ENCODE measurements around the gene TSG101. TPM values are rescaled to one million over a fixed set of nuclear protein-coding genes. Genes with fewer than 3 reads are reported as not detected.
A peak's percentile ranks its signal among the peaks of the same experiment; 100 is the strongest.

Gene TSG101
- total RNA-seq, 2 experiments from 2014 or later, result 23.5 to 30.1 TPM

DNA sequence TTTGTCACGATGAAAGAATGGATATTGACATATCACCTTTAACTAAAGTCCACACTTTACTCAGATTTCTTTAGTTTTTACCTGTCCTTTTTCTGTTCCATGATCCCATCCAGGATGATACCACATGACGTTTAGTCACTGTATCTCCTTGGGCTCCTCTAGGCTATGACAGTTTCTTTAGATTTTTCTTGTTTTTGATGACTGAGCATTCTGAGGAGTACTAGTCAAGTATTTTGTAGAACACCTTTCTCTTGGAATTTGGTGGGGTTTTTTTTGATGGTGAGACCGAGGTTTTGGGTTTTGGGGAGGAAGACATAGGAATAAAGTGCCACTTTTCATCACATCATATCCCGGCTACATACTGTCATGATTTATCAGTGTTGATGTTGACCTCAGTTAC, 67.1 kb downstream of the TSG101 start:
- peaks cover 0 to 4% of the 10 kb centered on the region in 2 experiments for H3K27me3 ChIP-seq (ENCODE audit: control insufficient read depth in 1 of 2, insufficient read depth in 2 of 2, low read length in 2 of 2)
- no peaks in the 10 kb centered on the region for H3K4me1 ChIP-seq (ENCODE audit: insufficient read depth, low read length)
- Mint-ChIP-seq H3K4me1 (ENCODE audit: low read depth) (no peaks in the 10 kb centered on the region), H3K9me3 (no peaks in the 10 kb centered on the region), H3K4me3 (no peak overlapping the region), H3K27me3 (peaks cover 6% of the 10 kb centered on the region), H3K27ac (no peak overlapping the region), H3K36me3 (ENCODE audit: low read depth) (no peaks in the 10 kb centered on the region)
- H3K36me3 ChIP-seq (ENCODE audit: insufficient read depth, low read length), result no peaks in the 10 kb centered on the region
- intact Hi-C loops (cut with DNase I, micrococcal nuclease), result no loop called here
- peaks cover 0 to 7% of the 10 kb centered on the region in 2 experiments for H3K9me3 ChIP-seq (ENCODE audit: control insufficient read depth in 1 of 2, insufficient read depth in 1 of 2, low read length in 2 of 2)
- no peak overlapping the region for H3K4me3 ChIP-seq (ENCODE audit: low read length)
- ATAC-seq (ENCODE audit: poor library complexity) (no peak), DNase-seq (no peak)
- CTCF ChIA-PET, result no interaction called here
- POLR2A ChIA-PET, result no interaction called here
- H3K27ac ChIP-seq (ENCODE audit: low read depth in 1 of 2, low read length in 2 of 2), result no peak overlapping the region
- TF ChIP-seq, protein P1, sequence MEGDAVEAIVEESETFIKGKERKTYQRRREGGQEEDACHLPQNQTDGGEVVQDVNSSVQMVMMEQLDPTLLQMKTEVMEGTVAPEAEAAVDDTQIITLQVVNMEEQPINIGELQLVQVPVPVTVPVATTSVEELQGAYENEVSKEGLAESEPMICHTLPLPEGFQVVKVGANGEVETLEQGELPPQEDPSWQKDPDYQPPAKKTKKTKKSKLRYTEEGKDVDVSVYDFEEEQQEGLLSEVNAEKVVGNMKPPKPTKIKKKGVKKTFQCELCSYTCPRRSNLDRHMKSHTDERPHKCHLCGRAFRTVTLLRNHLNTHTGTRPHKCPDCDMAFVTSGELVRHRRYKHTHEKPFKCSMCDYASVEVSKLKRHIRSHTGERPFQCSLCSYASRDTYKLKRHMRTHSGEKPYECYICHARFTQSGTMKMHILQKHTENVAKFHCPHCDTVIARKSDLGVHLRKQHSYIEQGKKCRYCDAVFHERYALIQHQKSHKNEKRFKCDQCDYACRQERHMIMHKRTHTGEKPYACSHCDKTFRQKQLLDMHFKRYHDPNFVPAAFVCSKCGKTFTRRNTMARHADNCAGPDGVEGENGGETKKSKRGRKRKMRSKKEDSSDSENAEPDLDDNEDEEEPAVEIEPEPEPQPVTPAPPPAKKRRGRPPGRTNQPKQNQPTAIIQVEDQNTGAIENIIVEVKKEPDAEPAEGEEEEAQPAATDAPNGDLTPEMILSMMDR (IDR thresholded peaks at IDR 0.05), result no peak

DNA sequence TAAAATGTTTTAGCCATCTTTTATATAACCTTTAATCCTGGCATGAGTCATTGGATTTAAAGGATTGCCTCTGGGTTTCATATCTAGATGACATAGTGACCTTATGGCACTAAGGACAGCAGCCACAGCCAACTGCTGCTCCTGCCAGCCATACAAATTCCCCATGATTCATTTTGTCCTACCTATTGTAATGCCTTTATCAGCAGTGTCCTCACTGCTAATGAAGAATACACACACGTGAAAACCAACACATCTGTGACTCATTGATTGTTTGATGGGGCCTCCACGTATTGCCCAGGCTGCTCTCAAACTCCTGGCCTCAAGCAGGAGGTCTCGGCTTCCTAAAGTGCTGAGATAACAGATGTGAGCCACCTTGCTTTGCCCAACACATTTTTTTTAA, 69.3 kb downstream of the TSG101 start:
- intact Hi-C loops (cut with DNase I, micrococcal nuclease), result no loop called here
- CTCF ChIA-PET, result interaction anchor here (0.6 kb wide), 1 partner anchor 73 kb away, joined by 3 read pairs; no protein-coding TSS in a partner anchor
- ATAC-seq (ENCODE audit: poor library complexity), result no peak

DNA sequence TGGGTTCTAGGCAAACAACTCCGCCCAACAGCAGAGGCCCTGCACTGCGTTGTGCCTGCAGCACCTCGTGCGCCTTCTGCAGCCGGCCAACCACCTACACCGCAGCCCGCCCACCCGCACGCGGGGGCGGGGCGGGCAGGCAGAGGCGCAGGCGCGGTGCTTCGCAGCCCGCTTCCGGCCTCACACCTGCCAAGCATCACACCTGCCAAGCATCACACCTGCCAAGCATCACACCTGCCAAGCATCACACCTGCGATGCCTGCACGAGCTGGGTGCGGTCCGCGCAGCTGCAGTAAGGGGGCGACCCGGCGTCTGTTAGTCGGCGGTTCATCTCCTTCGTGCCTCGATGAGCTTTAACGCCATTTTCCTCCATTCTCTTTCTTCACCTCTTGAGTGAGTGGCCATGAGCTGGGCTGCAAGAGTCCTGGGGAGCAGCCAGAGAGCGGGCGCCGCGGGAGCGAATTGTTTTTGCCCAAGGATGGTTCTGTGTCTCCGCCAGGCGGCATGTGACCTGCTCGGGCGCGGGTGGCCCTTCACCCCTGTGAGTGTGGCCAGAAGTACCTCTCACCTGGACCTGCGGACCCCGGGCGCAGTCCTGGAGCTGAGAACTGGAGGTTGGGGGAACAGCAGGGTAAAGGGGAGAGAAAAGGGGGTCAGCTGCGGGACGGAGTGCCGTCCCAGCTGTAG, 70.9 kb downstream of the TSG101 start, which contains the start of gene LDHAL6A:
TSS of gene LDHAL6A (plus strand) at position 171 of the 687 bp plus-strand sequence. CDS start 825 bp downstream, outside the sequence.
- H3K27me3 Mint-ChIP-seq, result peaks cover 6% of the 10 kb centered on the region
- TF ChIP-seq, protein P1 (IDR thresholded peaks at IDR 0.05), result no peak
- CTCF ChIA-PET, result no interaction called here
- no peak within 1 kb of the TSS for H3K4me3 Mint-ChIP-seq
- H3K36me3 Mint-ChIP-seq (ENCODE audit: low read depth), result no peaks in the 10 kb centered on the region
- peak; percentile 57 for ATAC-seq (ENCODE audit: poor library complexity)
- no peaks in the 10 kb centered on the region for H3K9me3 Mint-ChIP-seq
- H3K4me1 ChIP-seq (ENCODE audit: insufficient read depth, low read length), result no peaks in the 10 kb centered on the region
- no peak within 1 kb of the TSS for H3K4me3 ChIP-seq (ENCODE audit: low read length)
- H3K36me3 ChIP-seq (ENCODE audit: insufficient read depth, low read length), result no peaks in the 10 kb centered on the region
- no peak within 1 kb of the TSS for H3K27ac ChIP-seq (ENCODE audit: low read depth in 1 of 2, low read length in 2 of 2)
- peaks cover 0 to 7% of the 10 kb centered on the region in 2 experiments for H3K9me3 ChIP-seq (ENCODE audit: control insufficient read depth in 1 of 2, insufficient read depth in 1 of 2, low read length in 2 of 2)
- POLR2A ChIA-PET, result no interaction called here
- peak in 5 of 14 experiments; percentile 4 to 27 (median 8) for DNase-seq
- H3K27me3 ChIP-seq (ENCODE audit: control insufficient read depth in 1 of 2, insufficient read depth in 2 of 2, low read length in 2 of 2), result peaks cover 0 to 4% of the 10 kb centered on the region in 2 experiments
- intact Hi-C loops (cut with DNase I, micrococcal nuclease), result no loop called here
- no peak within 1 kb of the TSS for H3K27ac Mint-ChIP-seq
- H3K4me1 Mint-ChIP-seq (ENCODE audit: low read depth), result no peaks in the 10 kb centered on the region

More for the DNA sequence above, 69.3 kb downstream of the TSG101 start:
- Mint-ChIP-seq H3K27me3 (peaks cover 6% of the 10 kb centered on the region), H3K4me1 (ENCODE audit: low read depth) (no peaks in the 10 kb centered on the region), H3K36me3 (ENCODE audit: low read depth) (no peaks in the 10 kb centered on the region), H3K9me3 (no peaks in the 10 kb centered on the region), H3K4me3 (no peak overlapping the region), H3K27ac (no peak overlapping the region)
- peaks cover 0 to 4% of the 10 kb centered on the region in 2 experiments for H3K27me3 ChIP-seq (ENCODE audit: control insufficient read depth in 1 of 2, insufficient read depth in 2 of 2, low read length in 2 of 2)
- no peak overlapping the region for H3K4me3 ChIP-seq (ENCODE audit: low read length)
- POLR2A ChIA-PET, result no interaction called here
- no peak overlapping the region for H3K27ac ChIP-seq (ENCODE audit: low read depth in 1 of 2, low read length in 2 of 2)
- DNase-seq, result no peak
- H3K9me3 ChIP-seq (ENCODE audit: control insufficient read depth in 1 of 2, insufficient read depth in 1 of 2, low read length in 2 of 2), result peaks cover 0 to 7% of the 10 kb centered on the region in 2 experiments
- H3K4me1 ChIP-seq (ENCODE audit: insufficient read depth, low read length), result no peaks in the 10 kb centered on the region
- H3K36me3 ChIP-seq (ENCODE audit: insufficient read depth, low read length), result no peaks in the 10 kb centered on the region
- TF ChIP-seq, protein P1 (IDR thresholded peaks at IDR 0.05), result no peak

Data from CD4-positive, alpha-beta T cell (primary cell).